PC-3 (cell line): ENCODE measurements around the gene SMAD3.

Source experiments
- CTCF ChIP-seq: fragments of 300-600 bp; sonication (generic); conservative IDR thresholded peaks from 2 replicates; pipeline ENCODE4 v1.5.1; 2017; ENCODE audit warnings: antibody characterized with exemption, low read depth, mild to moderate bottlenecking, low read length
- EZH2phosphoT487 ChIP-seq: fragments of 300-600 bp; sonication (generic); IDR thresholded peaks from 2 replicates; pipeline ENCODE4 v1.6.1; 2018; ENCODE audit warnings: mild to moderate bottlenecking, antibody characterized with exemption, low read length, borderline replicate concordance

- TF ChIP-seq CTCF (no peak), EZH2phosphoT487 (no peak)
Measured at GRCh38 chr15:67147396-67147949, 82.1 kb downstream of the SMAD3 start.
